ENCODE measurements around the gene ZDHHC15. TPM values are rescaled to one million over a fixed set of nuclear protein-coding genes. Genes with fewer than 3 reads are reported as not detected.
"Not testable (repeated sequence)": the region's sequence is repeated elsewhere in the genome, so short reads cannot be mapped to it uniquely, and the experiment has no call there.

The ZDHHC15 gene
- total and polyA plus RNA-seq, 2 experiments from 2014 or later, result 2.9 to 3.9 TPM

DNA sequence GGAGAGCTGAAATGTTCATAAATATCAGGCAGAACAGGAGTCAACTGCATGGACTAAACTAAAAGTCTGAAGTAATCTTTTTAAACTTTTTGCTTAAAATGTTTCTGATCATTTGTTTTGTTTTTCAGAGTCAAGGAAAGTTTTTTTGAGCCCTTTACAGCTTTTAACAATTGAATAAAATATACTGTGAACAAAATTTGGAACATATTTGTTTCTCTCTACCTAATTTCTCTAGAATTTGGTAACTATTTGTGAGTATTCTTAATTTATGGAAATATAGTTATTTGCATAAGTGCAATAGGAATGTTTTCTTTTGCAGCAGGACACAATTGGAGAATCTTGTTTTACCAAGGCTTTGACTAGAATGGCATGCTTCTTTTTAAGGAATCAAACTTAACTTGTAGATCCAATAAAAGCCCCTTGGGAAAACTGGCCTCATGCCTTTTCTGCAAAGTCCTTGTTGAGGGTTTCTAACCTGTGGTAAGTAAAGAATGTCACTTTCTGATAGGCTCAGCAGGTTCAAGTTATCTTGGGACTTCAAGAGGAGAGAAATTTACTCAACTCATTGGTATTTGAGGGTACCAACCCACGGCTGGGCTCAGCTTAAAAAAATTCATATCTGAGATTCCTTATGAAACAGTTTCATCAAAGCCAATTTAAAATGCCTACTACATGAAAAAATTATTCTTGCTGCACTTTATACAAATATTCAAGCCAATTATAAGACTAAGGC lies 157.4 kb downstream of the ZDHHC15 start:
- H3K9me3 ChIP-seq (ENCODE audit: low read depth), result no peaks in the 10 kb centered on the region
- no peaks in the 10 kb centered on the region for H3K27me3 ChIP-seq
- no peak overlapping the region for H3K4me3 ChIP-seq
- no peak overlapping the region for H3K27ac ChIP-seq
- DNase-seq (ENCODE audit: low read depth in 1 of 2, low spot score in 1 of 2), result no peak
- no peaks in the 10 kb centered on the region for H3K4me1 ChIP-seq (ENCODE audit: low read depth)
- H3K36me3 ChIP-seq, result no peaks in the 10 kb centered on the region
- TF ChIP-seq, protein P1, sequence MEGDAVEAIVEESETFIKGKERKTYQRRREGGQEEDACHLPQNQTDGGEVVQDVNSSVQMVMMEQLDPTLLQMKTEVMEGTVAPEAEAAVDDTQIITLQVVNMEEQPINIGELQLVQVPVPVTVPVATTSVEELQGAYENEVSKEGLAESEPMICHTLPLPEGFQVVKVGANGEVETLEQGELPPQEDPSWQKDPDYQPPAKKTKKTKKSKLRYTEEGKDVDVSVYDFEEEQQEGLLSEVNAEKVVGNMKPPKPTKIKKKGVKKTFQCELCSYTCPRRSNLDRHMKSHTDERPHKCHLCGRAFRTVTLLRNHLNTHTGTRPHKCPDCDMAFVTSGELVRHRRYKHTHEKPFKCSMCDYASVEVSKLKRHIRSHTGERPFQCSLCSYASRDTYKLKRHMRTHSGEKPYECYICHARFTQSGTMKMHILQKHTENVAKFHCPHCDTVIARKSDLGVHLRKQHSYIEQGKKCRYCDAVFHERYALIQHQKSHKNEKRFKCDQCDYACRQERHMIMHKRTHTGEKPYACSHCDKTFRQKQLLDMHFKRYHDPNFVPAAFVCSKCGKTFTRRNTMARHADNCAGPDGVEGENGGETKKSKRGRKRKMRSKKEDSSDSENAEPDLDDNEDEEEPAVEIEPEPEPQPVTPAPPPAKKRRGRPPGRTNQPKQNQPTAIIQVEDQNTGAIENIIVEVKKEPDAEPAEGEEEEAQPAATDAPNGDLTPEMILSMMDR (IDR thresholded peaks at IDR 0.05; ENCODE audit: low read depth, low read length), result no peak

GRCh38 chrX:75361788-75362187 lies 161.0 kb downstream of the ZDHHC15 start:
- no peak overlapping the region for H3K4me3 ChIP-seq
- H3K9me3 ChIP-seq (ENCODE audit: low read depth), result no peaks in the 10 kb centered on the region
- TF ChIP-seq, protein P1 (IDR thresholded peaks at IDR 0.05; ENCODE audit: low read depth, low read length), result no peak
- no peaks in the 10 kb centered on the region for H3K27me3 ChIP-seq
- H3K36me3 ChIP-seq, result no peaks in the 10 kb centered on the region
- no peak for DNase-seq (ENCODE audit: low read depth in 1 of 2, low spot score in 1 of 2)
- H3K4me1 ChIP-seq (ENCODE audit: low read depth), result no peaks in the 10 kb centered on the region
- no peak overlapping the region for H3K27ac ChIP-seq

- H3K27me3 ChIP-seq; H3K4me1 ChIP-seq (ENCODE audit: low read depth); H3K27ac ChIP-seq; H3K9me3 ChIP-seq (ENCODE audit: low read depth); H3K36me3 ChIP-seq; DNase-seq (ENCODE audit: low read depth in 1 of 2, low spot score in 1 of 2); H3K4me3 ChIP-seq: not testable (repeated sequence)
Observed at GRCh38 chrX:75348601-75349000, 174.2 kb downstream of the ZDHHC15 start.

DNA sequence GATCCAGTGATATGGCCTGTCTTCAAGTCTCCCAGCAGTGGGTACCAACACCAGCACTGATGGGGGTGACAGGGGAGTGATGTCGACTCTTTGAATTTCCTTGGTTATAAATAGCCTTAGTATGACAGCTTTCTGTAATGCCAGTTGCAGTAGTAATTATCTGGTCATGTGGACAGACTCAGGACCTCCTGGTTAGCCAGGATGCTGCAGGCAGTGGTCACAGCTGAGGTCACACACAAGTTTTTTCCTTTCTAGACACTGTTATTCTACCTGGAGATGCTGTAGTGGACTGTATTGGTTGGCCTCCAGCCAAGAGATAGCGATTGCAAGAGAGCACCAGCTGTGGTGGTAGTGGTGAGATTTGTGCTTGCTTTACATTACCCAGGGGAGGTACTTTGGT lies 185.3 kb downstream of the ZDHHC15 start:
- Histone ChIP-seq H3K27me3 (no peaks in the 10 kb centered on the region), H3K4me1 (ENCODE audit: low read depth) (no peaks in the 10 kb centered on the region), H3K27ac (no peak overlapping the region), H3K9me3 (ENCODE audit: low read depth) (no peaks in the 10 kb centered on the region), H3K4me3 (no peak overlapping the region), H3K36me3 (no peaks in the 10 kb centered on the region)
- TF ChIP-seq, protein P1 (IDR thresholded peaks at IDR 0.05; ENCODE audit: low read depth, low read length), result no peak
- DNase-seq (ENCODE audit: low read depth in 1 of 2, low spot score in 1 of 2), result no peak

DNA sequence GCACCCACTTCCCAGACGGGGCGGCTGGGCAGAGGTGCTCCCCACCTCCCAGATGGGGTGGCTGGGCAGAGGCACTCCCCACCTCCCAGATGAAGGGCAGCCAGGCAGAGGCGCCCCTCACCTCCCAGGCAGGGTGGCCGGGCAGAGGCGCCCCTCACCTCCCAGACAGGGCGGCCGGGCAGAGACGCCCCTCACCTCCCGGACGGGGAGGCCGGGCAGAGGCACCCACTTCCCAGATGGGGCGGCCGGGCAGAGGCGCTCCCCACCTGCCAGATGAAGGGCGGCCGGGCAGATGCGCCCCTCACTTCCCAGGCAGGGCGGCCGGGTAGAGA lies 187.7 kb downstream of the ZDHHC15 start:
- H3K9me3 ChIP-seq (ENCODE audit: low read depth), result no peaks in the 10 kb centered on the region
- TF ChIP-seq, protein P1 (IDR thresholded peaks at IDR 0.05; ENCODE audit: low read depth, low read length), result no peak

DNA sequence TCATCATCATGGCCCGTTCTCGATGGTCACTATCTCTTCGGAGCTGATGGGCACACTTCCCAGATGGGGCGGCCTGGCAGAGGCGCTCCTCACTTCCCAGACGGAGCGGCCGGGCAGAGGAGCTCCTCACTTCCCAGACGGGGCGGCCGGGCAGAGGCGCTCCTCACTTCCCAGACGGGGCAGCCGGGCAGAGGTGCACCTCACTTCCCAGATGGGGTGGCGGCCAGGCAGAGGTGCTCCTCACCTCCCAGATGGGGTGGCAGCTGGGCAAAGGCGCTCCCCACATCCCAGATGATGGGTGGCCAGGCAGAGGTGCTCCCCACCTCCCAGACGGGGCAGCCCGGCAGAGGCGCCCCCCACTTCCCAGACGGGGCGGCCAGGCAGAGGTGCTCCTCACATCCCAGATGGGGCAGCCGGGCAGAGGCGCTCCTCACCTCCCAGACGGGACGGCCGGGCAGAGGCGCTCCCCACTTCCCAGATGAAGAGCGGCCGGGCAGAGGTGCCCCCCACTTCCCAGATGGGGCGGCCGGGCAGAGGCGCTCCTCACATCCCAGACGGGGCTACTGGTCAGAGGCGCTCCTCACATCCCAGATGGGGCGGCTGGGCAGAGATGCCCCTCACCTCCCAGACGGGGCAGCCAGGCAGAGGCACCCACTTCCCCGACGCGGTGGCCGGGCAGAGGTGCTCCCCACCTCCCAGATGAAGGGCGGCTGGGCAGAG lies 188.3 kb downstream of the ZDHHC15 start:
- H3K27ac ChIP-seq; H3K9me3 ChIP-seq (ENCODE audit: low read depth); DNase-seq (ENCODE audit: low read depth in 1 of 2, low spot score in 1 of 2); H3K27me3 ChIP-seq; H3K4me3 ChIP-seq; H3K36me3 ChIP-seq; H3K4me1 ChIP-seq (ENCODE audit: low read depth): not testable (repeated sequence)

More for the DNA sequence above, 187.7 kb downstream of the ZDHHC15 start:
- no peak for DNase-seq (ENCODE audit: low read depth in 1 of 2, low spot score in 1 of 2)
- no peak overlapping the region for H3K4me3 ChIP-seq
- H3K36me3 ChIP-seq, result no peaks in the 10 kb centered on the region
- H3K27ac ChIP-seq, result no peak overlapping the region
- H3K4me1 ChIP-seq (ENCODE audit: low read depth), result no peaks in the 10 kb centered on the region
- H3K27me3 ChIP-seq, result no peaks in the 10 kb centered on the region

Data from cardiac muscle cell (in vitro differentiated cells and primary cell).